GM23248 (cell line): ENCODE measurements around the gene FARP1.

ENCODE experiments used
- EZH2 ChIP-seq: fragments of 200-600 bp; sonication (generic); IDR thresholded peaks from 2 replicates; pipeline ENCODE4 v1.6.1; 2018; ENCODE audit warnings: antibody characterized with exemption, mild to moderate bottlenecking; ENCODE audit not compliant: insufficient read depth, poor library complexity, severe bottlenecking
- EZH2phosphoT487 ChIP-seq: fragments of 200-600 bp; sonication (generic); IDR thresholded peaks from 2 replicates; pipeline ENCODE4 v1.6.1; 2018; ENCODE audit warnings: antibody characterized with exemption, moderate library complexity, mild to moderate bottlenecking, low read depth; ENCODE audit not compliant: insufficient read depth

DNA sequence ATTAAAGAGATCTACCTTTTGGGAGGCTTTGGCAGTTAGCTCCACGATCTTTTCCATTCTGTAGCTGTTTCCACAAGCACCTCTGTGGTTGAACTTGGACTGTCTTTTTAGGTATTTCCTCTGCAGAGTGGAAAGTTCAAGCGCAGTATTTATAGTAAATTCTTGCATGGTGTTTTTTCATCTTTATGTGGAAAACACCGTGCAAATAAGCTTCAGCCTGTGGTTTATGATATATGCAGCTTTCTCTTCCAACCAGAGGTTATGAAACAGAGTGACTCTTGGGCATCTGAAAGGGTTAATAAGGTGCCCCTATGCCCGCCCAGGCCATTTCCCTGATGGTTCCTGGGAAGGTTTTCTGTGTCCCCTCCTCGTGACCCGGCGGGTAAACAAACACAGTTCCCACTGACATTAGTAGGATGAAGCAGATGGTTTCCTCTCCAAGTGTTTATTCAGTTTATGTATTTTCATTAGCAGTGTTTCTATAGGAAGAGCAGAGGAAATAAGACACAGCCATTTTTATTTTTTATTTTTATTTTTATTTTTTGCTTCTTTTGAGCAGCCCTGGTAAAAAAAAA is 73.9 kb downstream of the FARP1 start:
- no peak for TF ChIP-seq EZH2
- no peak for TF ChIP-seq EZH2phosphoT487
